NCI-H1694 treated with DMSO at 0.1 percent for 48 hours (cell line): ENCODE data around the gene SORBS1.

Source experiments
- DNase-seq: peaks from one replicate; lab custom pipeline; 2025; lab: John Stamatoyannopoulos, UW

Gene SORBS1

DNA sequence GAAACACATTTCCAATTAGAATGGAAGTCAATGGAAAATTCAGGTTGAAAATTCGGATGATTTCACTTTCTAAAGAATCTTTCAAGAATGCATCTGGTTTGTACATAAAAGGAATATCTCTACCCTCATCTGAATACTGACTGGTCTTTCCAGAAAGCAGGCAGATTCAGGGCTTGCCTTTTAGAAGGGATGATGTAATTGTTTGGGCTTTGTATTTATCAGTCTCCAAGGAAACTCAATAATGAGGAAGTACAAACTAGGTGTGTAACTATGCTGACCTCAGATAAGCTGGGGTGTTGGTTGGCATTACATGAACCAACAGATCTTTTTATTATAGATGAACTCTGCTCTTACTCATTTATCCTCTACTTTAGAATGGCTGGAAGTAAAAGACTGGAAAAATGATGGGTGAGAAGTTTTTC lies 294.5 kb downstream of the SORBS1 start:
- DNase-seq, result no peak

- DNase-seq, result no peak
Measured at GRCh38 chr10:95265572-95265971, 295.6 kb downstream of the SORBS1 start.

DNA sequence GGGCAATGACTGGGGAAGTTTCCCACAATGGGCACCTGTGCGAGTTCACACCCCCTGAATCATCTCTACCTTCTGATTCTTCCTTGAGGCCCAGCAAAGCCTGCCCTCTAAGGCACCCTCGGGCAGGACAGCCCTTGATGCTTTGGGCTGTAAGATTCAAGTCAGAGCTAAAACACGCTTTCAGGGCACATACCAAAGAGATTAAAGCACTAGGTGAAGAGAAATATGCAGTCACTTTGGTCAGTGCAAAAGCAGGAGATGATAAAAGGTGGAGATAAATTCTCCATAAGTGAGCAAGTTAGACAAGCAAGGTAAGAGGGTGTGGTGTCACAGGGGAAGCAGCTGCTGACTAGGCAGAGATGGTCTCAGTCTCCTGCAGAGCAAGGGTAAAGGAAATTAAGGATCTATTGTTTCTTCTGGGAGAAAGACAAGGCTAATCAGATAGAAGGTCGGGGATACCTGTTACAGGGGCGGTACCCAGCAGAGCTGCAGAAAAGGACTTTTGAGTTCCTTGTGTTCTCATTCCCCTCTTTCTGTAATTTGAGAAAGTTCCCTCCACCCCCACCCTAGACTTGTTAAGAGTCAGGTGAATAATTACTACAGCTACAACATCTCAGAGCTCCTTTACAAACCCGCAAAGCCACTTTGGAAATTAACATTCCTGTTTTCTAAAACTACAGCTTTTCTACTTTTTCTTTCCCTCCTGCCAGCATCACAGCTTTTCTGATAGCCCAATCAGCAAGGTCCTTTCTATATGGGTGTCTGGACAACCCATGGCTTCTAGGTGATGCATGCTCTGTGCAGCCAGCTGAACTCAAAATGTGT lies 296.7 kb downstream of the SORBS1 start:
- no peak for DNase-seq

DNA sequence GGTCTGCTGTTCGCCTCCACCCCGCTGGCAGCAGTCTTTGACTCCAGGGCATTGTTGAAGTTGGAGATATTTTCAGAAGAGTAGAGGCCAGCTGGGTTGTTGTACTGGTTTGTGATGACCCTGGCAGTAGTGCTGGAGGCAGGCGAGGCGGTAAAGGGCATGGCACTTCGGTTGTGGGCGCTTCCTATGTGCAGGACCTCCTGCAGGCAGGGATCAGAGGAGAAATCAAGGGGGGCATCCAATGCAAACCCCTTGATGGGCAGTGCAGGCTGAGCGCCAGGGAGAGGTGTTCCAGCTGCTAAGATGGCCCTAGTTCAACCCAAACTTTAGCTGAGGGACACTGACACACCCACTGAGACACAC lies 297.3 kb downstream of the SORBS1 start:
- no peak for DNase-seq

- DNase-seq, result no peak
Measured at GRCh38 chr10:95262763-95263518, 298.2 kb downstream of the SORBS1 start.

GRCh38 chr10:95261926-95262325 lies 299.2 kb downstream of the SORBS1 start:
- no peak for DNase-seq
